Stimulated activated CD8-positive, alpha-beta memory T cell treated with anti-CD3 and anti-CD28 coated beads, Interleukin-12 subunit alpha, Interleukin-12 subunit beta, amount 100 ng/mL, for 24 hours (primary cell): ENCODE results near the gene ATMIN.

Experiments
- DNase-seq: peaks from one replicate; pipeline ENCODE4 v3.0.0-alpha.2; 2020; ENCODE audit errors: extremely low read depth

The ATMIN gene

DNA sequence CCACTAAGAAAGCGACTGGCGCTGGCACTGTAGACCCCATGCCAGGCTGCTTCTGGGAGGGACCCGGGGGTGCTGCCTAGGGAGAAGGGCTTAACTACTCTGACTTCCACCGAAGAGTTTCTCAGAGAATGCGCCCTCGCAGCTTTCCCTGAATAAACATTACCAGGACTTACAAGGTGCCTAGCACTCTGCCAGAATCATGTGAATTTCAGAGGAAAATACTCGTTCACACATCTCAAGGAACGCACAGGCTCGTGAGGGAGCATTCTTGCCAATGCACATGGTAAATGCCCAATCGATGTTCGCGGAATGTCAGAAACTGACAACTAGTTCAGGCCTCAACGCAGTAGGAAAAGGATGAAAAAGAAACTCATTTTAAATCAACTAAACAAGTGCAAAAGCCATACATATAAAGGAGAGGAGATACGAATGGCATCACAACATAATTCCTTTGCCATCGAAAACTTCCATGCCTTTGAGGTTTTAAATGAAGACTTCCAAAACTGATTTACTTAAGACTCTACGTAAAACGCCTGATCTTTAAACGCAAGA lies 30.0 kb upstream of the ATMIN start:
- DNase-seq = no peak

DNA sequence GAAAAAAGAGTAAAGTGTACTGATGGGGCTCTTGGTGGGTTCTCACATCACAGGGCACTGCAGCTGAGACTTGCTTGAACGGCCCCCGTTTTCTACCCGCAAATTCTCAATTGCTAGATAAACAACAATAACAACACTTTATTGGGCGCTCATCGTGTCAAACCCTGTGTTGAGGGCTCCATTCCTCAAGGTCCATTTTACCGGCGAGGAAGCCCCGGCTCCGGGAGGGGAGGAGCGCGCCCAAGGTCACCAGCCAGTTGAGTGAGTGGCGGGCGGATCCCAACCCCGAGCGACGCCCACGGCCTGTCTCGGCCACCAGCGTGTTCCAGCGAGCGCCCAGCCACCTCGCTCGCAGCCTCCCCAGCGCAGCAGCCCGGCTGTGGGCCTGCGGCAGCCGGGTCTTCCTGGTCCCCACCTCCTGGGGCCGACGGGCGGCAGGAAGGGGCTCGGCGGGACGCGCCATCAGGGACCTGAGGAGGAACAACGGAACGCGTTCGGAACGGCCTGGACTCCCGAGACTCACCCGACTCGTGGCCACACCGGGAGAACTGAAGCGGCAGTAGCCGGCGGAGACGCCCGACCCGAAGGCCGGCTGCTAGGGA lies 29.3 kb upstream of the ATMIN start:
- DNase-seq = peak; percentile 42

DNA sequence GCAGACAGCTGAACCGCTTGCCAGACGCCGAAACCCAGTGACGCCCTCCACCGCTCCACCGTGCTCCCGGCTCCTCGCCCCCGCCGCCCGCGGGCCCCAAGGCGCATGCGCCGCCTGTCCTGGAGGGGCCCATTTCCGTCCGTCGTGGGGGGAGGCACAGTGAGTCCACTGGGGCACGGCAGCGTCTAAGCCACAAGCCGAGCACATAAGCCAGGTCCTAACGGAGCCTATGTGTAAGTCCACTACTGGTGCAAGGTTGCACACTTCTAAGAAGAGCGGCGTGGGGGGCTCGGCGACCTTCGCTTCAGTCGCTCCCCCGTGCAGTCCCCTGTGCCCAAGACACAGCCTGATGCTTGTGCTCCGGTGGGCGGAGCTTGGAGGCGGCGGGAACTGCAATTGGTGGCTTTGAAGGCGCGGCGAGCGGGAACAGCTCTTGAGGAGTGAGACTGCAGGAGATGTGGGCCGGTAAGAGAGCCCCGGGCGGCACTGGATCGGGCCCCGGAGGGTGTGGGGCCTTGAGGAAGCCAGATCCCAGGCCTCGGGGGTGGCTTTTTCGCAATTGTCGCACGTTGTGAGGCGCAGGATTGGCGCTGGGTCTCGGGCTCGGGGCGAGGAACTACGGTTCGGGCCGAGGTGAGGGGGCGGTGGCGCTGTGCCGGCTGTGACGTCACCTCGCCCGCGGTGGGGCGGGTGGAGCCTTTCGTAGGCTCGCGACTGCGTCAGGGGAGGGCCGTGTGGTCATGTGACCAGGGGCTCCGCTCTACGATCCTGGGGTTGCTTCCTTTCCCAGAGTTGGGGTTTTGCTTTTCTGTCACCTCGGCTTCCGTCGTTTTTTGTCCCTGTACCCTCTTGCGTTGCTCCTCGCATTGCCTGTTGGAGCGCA lies 28.6 kb upstream of the ATMIN start, which contains the start of the genes CENPN and CMC2:
Gene CENPN (plus strand): TSS at position 402 of the 883 bp plus-strand sequence. CDS start 4,726 bp downstream, outside the sequence.
Gene CMC2 (minus strand): TSS at position 73 of the 883 bp plus-strand sequence. CDS start 9,491 bp downstream, outside the sequence.
- peak; percentile 89 for DNase-seq

DNA sequence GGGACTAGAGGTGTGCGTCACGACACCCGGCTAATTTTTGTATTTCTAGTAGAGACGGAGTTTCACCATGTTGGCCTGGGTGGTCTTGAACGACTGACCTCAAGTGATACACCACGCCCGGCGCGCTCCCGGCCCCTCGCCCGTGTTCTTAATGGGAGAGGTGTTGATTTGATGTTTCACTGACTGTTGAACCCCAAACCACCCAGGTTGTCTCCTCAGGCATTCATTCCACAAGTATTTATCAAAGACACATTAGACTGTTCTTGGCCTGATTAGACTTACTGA lies 27.2 kb upstream of the ATMIN start:
- no peak for DNase-seq

DNA sequence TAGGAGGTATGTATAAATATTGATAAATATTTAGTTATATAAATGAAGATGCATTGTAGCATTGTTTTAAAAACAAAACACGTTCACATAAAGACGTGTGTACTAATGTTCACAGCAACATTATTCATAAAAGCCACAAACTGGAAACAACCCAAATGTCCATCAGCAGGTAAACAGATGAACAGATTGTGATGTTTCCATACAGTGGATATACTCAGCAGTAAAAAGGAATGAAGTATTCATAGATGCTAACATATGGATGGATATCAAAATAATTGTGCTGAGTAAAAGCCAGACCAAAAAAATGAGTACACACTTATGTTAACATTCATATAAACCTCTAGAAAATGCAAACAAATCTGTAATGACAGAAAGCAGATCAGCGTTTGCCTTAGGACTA lies 22.7 kb upstream of the ATMIN start:
- DNase-seq = no peak

DNA sequence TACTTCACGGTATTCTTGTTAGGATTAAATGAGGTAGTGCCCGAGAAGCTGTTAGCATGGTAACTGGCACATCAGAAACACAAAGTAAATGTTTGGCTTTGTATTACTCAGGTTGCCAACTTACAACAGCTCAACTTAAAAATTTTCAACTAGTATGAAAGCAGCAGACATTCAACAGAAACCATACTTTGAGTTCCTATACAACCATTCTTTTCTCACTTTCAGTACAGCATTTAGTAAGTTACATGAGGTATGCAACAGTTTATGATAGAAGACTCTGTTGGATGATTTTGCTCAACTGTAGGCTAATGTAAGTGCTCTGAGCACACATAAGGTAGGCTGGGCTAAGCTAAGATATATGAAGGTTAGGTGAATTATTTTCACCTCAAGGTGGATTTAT lies 21.0 kb upstream of the ATMIN start:
- no peak for DNase-seq

DNA sequence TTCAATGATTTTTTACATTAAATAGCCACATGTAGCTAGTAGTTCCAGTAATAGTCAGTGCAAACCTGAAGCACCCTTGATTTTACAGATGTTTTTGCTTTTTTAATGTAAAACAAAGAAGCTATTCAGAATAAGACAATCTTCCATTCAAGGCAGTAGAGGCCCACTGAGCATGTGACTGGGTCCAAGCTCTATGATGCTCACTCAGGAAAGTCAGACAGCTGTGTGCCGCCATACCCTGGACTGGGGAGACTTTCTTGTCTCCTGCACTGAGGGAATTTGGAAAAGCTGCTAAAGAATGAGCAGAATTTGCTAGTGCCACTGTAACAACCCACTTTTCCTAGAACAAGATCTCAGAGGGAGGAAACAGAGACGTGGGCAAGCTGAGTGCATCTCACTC lies 17.1 kb upstream of the ATMIN start:
- no peak for DNase-seq

DNA sequence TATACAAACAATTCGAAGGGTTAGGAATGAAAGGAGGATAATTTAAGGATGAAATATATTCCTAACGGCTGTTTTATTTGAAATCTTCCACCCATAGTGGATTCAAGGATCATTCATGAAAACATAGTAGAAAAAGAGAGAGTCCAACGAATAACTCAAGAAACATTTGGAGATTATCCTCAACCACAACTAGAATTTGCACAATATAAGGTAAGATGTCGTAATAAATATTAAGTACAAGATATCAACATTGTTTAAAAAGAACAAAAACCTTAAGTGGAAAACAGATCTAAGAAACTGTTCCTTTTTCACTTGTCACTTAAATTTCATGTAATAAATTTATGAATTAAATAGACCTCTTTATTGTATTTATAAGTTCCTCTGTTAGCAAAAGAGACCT lies 9.2 kb upstream of the ATMIN start:
- DNase-seq = no peak

DNA sequence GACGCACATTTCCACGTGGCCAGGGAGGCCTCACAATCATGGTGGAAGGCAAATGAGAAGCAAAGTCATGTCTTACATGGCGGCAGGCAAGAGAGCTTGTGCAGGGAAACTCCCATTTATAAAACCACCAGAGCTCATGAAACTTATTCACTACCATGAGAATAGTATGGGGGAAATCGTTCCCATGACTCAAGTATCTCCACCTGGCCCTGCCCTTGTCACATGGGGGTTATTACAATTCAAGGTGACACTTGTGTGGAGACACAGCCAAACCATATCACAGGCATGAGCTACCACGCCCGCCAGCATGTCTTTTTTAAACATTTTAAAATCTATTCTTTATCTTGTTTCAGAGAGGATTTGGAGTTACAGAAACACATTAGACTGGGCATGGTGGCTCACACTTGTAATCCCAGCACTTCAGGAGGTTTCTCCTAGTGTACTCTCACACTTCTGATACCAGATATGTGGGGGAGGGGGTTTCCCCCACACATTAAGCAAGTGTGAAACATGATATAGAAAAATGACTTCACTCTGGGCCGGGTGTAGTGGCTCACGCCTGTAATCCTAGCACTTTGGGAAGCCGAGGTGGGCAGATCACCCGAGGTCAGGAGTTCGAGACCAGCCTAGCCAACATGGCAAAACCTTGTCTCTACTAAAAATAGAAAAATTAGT lies 5.6 kb upstream of the ATMIN start:
- DNase-seq = no peak

DNA sequence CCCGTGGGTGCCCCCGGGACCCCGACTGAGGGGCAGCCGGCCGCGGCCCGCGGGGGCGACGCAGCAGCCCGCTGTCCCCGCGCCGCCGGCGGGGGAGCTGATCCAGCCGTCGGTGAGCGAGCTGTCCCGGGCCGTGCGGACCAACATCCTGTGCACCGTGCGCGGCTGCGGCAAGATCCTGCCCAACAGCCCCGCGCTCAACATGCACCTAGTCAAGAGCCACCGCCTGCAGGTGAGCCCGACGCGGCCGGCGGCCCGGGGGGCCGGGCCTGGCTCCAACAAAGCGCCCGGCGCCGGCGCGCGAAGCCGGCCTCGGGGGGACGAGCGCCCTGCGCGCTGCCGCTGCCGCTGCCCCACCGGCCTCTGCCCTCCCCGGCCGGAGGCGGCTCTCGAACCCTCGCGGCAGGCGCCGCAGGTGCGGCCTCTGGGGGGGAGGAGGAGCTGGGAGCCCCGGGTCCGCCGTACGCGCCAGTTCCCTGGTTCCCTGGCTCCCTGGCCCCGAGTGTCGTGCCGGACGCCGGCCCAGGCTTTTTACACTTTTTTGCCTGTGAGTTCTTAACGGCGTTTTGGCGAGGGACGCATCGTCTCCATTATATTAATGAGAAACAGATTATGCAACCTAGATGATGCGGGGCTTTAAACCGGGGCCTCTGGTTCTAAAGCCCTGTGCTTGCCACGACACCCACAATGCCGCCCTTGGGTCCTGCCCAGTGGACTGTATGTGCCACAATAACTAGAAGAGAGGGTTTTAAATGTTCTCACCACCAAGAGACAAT lies 521 bp downstream of the ATMIN start:
- DNase-seq = no peak

DNA sequence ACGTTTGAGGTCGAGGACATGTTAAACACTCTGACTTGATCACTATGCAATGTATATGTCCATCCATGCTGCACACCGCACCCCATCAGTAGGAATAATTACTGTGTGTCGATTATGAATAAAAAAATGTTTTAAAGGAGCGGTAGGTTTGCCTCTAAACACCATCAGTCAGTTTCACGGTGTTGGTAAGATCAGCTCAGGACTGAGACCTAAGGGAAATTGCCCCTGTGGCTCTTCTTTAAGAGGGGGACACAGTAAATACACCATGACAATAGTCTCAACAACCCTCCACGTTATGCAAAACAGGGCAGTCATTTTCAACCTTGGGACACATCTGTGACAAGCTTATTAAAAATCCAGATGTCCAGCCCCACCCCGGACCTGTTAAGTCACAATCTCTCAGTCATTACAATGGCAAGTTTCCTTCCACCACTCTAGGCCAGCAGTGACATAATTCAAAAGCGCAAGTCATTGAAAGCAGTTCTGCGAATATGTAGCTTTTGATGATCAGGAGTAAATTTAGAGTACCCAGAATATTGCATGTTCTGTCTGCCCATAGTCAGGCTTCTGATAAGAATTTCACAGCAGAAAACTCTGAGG lies 1.2 kb downstream of the ATMIN start:
- DNase-seq = no peak

DNA sequence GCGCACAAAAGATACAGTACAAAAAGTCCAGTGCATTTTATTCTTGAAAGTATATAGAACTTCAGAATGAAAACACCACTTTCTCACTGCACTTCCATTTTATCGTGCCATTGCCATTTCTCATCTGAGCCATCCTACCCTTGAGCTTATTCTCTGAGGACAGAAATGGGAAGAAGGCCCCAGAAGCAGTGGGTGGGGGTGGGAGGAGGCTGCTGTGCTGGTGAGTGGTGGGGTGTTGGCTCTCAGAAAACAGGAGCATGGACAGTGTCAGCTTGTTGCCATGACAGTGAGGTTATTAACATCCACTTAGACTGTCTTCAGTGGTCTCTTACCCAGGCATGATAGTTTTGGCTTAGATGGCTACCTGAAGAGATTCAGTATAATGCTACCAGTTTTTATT lies 4.5 kb downstream of the ATMIN start:
- no peak for DNase-seq

DNA sequence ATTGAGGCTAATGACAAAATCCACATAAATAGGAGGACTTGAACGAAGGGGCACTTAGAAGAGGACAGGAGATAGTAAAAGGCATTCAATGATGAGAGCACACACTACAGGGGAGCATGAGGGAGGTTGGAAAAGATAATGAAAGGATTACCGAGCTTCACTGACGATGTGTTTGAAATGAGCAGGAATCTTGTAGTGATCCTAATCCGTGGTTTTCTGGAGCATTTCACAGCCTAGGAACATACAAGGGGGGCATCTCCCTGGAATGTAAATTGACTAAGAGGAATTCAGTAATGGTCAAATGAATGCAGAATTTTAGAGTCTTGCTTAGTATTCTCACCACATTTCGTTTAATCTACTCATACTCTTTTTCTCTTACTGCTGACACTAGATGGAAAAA lies 5.2 kb downstream of the ATMIN start:
- DNase-seq = no peak

DNA sequence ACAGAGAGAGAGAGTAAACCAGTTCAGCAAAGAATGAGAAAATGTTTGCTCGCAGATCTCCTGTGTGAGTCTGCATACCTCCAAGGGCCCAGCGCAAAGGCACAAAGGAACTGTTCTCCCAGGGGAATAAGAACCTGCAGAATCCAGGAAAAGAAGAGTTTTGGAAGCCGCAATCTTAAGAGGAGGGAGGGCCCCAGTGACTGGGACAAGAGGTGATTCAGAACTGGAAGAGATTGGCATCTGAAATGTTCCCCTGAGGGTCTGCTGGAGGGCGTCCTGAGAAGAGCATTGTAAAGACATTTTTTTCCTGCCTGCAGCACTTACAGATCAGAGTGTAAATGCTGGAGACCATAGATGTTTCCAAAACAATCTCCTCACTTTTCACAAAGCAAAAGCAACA lies 6.1 kb downstream of the ATMIN start:
- DNase-seq = no peak

DNA sequence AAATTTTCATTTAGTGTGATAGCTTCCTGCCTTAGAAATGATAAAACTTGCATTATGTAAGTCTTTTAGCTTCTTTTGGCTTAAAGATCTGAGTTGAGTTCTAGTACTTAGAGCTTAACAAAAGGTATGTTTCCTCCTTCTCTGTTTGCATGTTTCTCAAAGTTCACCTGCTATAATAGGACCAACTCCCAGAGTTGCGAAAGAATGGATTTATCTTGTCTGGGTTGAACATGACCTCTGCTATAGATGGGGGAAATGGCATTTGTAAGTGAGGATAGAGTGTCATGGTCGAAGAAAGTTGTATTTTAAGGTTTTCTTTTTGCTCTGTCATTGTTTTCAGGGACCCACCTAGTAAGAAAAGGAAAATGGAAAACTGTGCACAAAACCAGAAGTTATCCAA lies 7.2 kb downstream of the ATMIN start:
- no peak for DNase-seq

DNA sequence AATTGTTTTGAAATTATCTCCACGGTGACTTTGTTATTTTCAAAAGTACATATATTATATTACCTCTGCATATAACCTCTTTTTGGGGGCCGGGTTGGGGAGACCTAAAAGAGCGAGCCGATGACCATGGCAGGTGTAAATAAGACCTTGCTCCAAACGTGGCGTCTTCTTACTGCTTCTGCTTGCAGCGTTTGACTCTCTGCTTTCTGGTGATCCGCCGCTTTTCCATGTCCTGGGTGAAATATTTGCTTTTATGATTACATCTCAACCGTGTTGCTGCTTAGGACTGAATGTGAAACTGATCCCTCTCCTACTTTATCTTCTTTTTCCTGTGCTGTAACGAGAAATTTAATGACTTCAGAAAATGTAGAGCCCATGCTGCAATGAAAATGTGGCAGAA lies 18.1 kb downstream of the ATMIN start:
- DNase-seq = no peak

DNA sequence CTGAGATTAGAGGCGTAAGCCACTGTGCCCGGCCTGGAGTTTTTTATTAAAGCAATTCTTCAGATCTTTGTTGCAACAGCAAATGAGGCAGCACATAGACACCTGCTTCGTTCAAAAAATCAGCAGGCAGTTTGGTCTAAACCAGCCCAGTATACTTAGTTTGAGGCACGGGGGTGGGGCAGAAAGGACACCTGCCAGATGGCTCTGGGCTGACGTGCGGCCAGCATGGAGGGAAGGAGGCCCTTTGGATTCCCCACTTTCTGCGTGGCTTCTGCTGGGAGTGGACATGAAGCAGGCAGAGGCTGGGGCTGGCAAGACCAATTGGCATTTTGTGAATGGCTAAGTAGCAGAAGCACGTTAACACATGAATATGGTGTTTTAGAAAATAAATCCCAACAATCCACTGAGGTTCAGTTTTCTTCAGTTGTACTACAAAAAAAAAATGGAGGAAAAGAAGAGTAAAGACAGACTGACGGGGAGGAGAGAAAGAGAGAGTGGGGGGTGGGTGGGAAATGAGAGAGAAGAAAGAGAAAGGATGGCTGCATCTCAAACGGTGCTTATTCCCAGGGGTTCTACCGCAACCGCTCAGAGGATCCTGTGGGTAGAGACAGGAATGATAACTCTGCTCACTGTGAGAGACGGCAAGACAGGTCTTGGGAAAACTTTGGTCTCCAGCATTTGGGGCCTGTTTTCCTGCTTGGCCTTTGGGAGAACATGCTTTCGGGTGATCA lies 25.1 kb downstream of the ATMIN start:
- DNase-seq = no peak

DNA sequence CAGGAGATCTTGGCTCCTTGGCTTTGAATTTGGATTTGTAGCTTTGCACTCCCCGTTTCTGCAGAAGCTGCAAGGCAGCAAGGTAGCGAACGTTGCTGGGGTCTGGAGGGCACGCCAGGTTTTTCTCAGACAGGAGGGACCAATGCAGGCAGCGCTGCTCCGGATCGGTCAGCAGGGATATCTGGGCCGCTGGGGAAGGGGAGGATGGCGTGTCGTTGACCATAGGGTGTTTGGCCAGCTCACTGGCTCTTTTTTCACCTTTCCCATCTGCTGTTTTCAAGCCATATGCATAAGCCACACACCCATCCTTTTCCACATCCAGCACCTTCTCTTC lies 25.6 kb downstream of the ATMIN start:
- no peak for DNase-seq

DNA sequence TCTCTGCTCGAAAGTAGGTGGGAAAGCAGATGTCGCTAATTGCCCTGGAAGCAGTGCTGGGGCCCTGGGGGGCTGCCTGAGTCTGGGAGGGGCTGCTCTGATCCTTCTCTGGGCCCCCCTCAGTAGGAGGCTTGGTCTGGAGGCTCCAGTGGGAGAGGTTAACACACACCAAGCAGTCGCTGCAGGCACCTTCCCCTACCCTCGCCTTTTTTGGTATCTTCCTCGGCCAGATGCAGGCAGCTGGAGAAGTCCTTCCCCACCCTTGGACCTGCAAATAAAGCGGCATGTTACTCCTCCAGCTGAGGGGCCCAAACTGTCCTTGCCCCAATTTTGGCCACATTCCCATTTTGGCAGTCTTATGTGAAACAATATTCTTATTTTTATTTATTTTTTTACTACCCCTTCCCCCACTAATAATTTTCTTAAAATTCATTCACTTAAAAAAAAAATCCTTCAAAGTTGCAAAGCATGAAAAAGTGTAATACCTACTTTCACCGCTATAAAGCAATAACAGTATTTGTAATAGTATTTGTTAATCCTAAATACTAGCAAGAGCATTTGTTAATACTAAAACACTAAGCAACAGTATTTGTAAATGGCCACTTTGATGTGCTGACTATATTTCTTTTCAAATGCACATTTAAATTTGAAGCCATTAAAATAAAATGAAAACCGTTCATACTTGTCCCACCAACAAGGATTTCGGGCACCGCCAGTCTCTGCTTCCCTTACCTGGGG lies 26.4 kb downstream of the ATMIN start:
- DNase-seq = no peak

DNA sequence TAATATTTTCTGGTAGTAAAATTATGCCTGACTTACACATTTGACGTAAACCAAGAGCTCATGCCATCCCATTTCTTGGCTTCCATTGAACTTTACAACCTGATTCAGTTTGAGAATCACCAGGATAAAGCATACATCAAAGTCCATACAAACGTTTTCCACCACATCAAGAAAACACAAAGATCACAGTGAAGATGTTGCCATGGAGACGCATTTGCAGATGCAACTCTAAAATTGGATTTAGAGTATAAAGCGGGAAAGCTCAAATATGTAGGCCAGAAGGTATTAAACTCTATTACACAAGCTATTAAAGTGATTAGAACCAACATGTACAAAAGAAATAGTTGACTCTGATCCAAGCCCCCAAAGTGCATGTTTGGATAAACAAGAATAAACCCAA lies 31.0 kb downstream of the ATMIN start:
- DNase-seq = no peak
